Neuron (in vitro differentiated cells): ENCODE data around the gene DRD5.
"Not testable (repeated sequence)": the region's sequence is repeated elsewhere in the genome, so short reads cannot be mapped to it uniquely, and the experiment has no call there.

ENCODE experiments used
- H2AFZ ChIP-seq: one replicate; pipeline ENCODE4 v1.6.1; 2013; ENCODE audit warnings: low read depth, mild to moderate bottlenecking, inconsistent platforms, low read length, moderate library complexity
- H3K27me3 ChIP-seq: one replicate; pipeline ENCODE4 v1.6.1; 2013; ENCODE audit warnings: low read length; ENCODE audit not compliant: insufficient read depth
- H3K36me3 ChIP-seq: one replicate; pipeline ENCODE4 v1.6.1; 2013; ENCODE audit warnings: low read length; ENCODE audit not compliant: insufficient read depth
- H3K4me1 ChIP-seq: one replicate; pipeline ENCODE4 v1.6.1; 2013; ENCODE audit warnings: low read length; ENCODE audit not compliant: insufficient read depth
- H3K4me3 ChIP-seq: 2 replicates; pipeline ENCODE4 v1.5.1; 2013; ENCODE audit warnings: mild to moderate bottlenecking, low read length, moderate library complexity
- H3K9me3 ChIP-seq: one replicate; pipeline ENCODE4 v1.6.1; 2013; ENCODE audit warnings: low read length

The DRD5 gene

DNA sequence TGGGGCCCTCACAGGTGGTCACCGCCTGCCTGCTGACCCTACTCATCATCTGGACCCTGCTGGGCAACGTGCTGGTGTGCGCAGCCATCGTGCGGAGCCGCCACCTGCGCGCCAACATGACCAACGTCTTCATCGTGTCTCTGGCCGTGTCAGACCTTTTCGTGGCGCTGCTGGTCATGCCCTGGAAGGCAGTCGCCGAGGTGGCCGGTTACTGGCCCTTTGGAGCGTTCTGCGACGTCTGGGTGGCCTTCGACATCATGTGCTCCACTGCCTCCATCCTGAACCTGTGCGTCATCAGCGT, 652 bp downstream of the DRD5 start:
- no peaks in the 10 kb centered on the region for H3K36me3 ChIP-seq
- no peaks in the 10 kb centered on the region for H3K9me3 ChIP-seq
- no peaks in the 10 kb centered on the region for H3K4me1 ChIP-seq
- H3K27me3 ChIP-seq = peaks cover 35% of the 10 kb centered on the region
- H3K4me3 ChIP-seq = no peak overlapping the region
- H2AFZ ChIP-seq = no peak overlapping the region

DNA sequence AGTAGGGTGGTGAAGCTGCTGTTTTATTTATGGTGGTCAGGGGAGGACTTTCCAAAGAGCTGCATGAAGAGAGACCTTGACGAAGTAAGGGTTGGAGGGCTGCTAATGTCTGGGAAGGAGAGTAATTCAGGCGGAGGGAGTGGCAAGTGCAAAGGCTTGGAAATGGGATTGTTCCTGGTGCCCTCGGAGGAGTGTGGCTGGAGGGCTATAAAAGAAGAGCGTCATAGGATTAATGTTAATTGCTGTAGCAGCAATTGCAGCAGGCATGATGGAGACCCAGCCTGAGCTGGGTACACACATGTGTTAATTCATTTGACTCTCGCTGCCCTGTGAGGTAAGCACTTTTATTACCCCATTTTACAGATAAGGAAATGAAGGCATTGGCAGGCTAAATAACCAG, 4.5 kb downstream of the DRD5 start:
- not testable (repeated sequence) for H3K4me3 ChIP-seq, H3K36me3 ChIP-seq, H2AFZ ChIP-seq, H3K9me3 ChIP-seq, H3K4me1 ChIP-seq
- peaks cover 26% of the 10 kb centered on the region for H3K27me3 ChIP-seq

GRCh38 chr4:9792381-9792780, 10.9 kb downstream of the DRD5 start:
- H3K27me3 ChIP-seq = no peaks in the 10 kb centered on the region
- H3K4me3 ChIP-seq = no peak overlapping the region
- no peak overlapping the region for H2AFZ ChIP-seq
- no peaks in the 10 kb centered on the region for H3K36me3 ChIP-seq
- H3K9me3 ChIP-seq = no peaks in the 10 kb centered on the region
- no peaks in the 10 kb centered on the region for H3K4me1 ChIP-seq

GRCh38 chr4:9796641-9797040, 15.2 kb downstream of the DRD5 start:
- not testable (repeated sequence) for H3K4me3 ChIP-seq, H3K9me3 ChIP-seq, H3K4me1 ChIP-seq, H3K27me3 ChIP-seq, H2AFZ ChIP-seq, H3K36me3 ChIP-seq

GRCh38 chr4:9800848-9801247, 19.4 kb downstream of the DRD5 start:
- Histone ChIP-seq H2AFZ (no peak overlapping the region), H3K9me3 (no peaks in the 10 kb centered on the region), H3K36me3 (no peaks in the 10 kb centered on the region), H3K27me3 (no peaks in the 10 kb centered on the region), H3K4me3 (no peak overlapping the region), H3K4me1 (no peaks in the 10 kb centered on the region)

GRCh38 chr4:9804918-9805317, 23.5 kb downstream of the DRD5 start:
- no peaks in the 10 kb centered on the region for H3K27me3 ChIP-seq
- H3K9me3 ChIP-seq = no peaks in the 10 kb centered on the region
- no peak overlapping the region for H2AFZ ChIP-seq
- no peaks in the 10 kb centered on the region for H3K36me3 ChIP-seq
- H3K4me3 ChIP-seq = no peak overlapping the region
- H3K4me1 ChIP-seq = no peaks in the 10 kb centered on the region

- Histone ChIP-seq H2AFZ (no peak overlapping the region), H3K4me1 (no peaks in the 10 kb centered on the region), H3K4me3 (no peak overlapping the region), H3K27me3 (no peaks in the 10 kb centered on the region), H3K36me3 (no peaks in the 10 kb centered on the region), H3K9me3 (no peaks in the 10 kb centered on the region)
These were observed 26.6 kb downstream of the DRD5 start for GRCh38 chr4:9808077-9808476.

DNA sequence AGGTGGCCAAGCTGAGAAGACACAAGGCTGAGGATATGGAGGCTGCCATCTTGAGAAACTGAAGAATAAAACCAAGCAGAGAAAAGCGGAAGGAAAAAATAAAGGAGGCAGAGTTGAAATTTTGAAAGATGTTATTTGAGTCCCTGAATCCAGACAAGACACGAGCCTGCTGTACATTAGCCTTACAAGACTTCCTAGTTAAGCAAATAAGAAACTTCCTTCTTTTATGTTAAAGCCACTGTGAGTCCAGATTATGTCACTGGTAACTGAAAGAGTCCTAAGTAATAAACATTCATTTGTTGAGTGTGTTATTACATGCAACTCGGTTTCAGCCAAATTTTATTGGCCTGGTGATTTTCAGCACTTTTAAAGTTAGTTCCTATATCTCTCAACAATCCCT, 30.4 kb downstream of the DRD5 start:
- H2AFZ ChIP-seq = no peak overlapping the region
- no peaks in the 10 kb centered on the region for H3K9me3 ChIP-seq
- no peaks in the 10 kb centered on the region for H3K36me3 ChIP-seq
- H3K27me3 ChIP-seq = no peaks in the 10 kb centered on the region
- H3K4me1 ChIP-seq = no peaks in the 10 kb centered on the region
- no peak overlapping the region for H3K4me3 ChIP-seq

DNA sequence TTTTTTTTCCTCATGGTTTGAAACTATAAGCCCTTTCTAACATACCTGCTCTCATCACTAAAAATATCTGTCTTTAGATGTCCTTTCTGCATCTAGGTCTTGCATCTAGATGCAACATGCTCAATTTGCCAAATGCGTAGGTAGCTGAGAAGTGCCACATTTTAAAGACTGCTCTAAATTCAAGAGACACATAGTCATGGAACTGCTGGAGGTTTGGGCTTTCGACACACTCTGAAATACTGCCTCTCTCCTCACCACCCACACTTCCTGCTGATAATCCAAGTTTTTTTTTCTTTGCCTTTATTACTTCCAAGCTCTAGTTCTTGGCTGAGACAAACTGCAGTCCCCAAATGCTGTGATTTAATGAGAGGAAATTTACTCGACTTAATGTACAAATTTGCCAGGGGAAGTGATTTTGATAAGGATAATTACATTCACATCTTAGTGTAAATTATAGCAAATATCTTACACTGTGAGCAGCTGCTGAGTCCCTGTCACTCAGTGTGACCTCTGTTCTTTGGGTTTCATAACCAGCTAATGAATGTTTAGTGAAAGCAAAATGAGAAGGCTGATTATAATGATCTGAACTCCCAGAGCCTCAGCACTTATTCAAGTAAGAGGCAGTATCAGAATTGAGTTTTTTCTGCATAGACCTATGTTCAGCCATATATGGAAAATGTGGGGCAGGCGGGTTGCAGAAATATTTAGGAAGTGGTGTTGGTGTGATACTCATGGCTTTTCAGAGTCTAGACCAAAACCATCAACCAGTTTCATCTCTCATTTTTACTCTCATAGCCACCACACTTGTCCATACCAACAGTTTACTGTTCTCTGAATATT, 31.3 kb downstream of the DRD5 start:
- Histone ChIP-seq H3K27me3 (no peaks in the 10 kb centered on the region), H3K9me3 (no peaks in the 10 kb centered on the region), H3K36me3 (no peaks in the 10 kb centered on the region), H3K4me3 (no peak overlapping the region), H3K4me1 (no peaks in the 10 kb centered on the region), H2AFZ (no peak overlapping the region)

GRCh38 chr4:9816285-9816684, 34.9 kb downstream of the DRD5 start:
- no peaks in the 10 kb centered on the region for H3K36me3 ChIP-seq
- H3K4me1 ChIP-seq = no peaks in the 10 kb centered on the region
- no peaks in the 10 kb centered on the region for H3K27me3 ChIP-seq
- no peak overlapping the region for H2AFZ ChIP-seq
- H3K4me3 ChIP-seq = no peak overlapping the region
- H3K9me3 ChIP-seq = no peaks in the 10 kb centered on the region

GRCh38 chr4:9820343-9820742, 38.9 kb downstream of the DRD5 start:
- H2AFZ ChIP-seq = no peak overlapping the region
- no peaks in the 10 kb centered on the region for H3K36me3 ChIP-seq
- no peaks in the 10 kb centered on the region for H3K9me3 ChIP-seq
- no peaks in the 10 kb centered on the region for H3K4me1 ChIP-seq
- no peak overlapping the region for H3K4me3 ChIP-seq
- no peaks in the 10 kb centered on the region for H3K27me3 ChIP-seq

DNA sequence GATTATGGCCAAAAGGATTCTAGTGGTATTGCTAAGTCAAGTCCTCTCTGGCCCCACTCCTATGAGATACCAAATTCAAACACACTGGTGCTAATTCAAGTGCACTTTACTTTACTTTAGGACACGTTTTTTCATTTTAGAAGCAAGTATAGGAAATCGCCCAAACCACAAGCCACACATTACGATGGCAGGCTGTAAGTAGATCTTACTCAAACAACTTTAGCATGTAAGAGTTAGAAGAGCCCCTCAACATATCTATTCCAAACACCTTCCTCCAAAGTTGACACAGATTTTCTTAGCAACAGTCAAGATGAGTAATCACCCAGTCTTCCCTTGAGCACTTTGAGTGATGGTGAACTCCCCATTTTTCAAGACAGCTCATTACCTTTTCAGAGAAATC, 43.6 kb downstream of the DRD5 start:
- no peaks in the 10 kb centered on the region for H3K9me3 ChIP-seq
- no peaks in the 10 kb centered on the region for H3K4me1 ChIP-seq
- H3K27me3 ChIP-seq = no peaks in the 10 kb centered on the region
- no peak overlapping the region for H3K4me3 ChIP-seq
- no peaks in the 10 kb centered on the region for H3K36me3 ChIP-seq
- H2AFZ ChIP-seq = no peak overlapping the region

- Histone ChIP-seq H3K27me3 (no peaks in the 10 kb centered on the region), H2AFZ (no peak overlapping the region), H3K4me1 (no peaks in the 10 kb centered on the region), H3K9me3 (no peaks in the 10 kb centered on the region), H3K36me3 (no peaks in the 10 kb centered on the region), H3K4me3 (no peak overlapping the region)
These were observed 45.1 kb downstream of the DRD5 start for GRCh38 chr4:9826551-9826950.

DNA sequence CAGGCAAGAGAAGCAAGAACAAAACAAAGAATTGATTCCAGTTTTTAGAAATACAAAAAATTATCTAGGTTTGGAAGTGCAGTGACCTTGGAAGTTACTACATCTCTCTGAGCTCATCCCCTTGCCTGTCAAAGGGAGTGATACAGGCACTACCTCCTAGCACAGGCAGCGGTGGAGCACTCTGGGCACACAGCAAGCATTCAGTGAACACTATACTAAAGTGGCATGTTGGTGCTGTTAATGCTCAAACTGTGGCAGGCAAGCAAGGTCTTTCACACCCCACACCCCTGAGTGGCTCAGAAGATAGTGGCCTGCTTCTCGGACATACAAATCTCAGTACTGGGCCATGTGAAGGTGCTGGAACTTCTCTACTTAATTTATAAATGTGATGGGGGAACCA, 51.2 kb downstream of the DRD5 start:
- Histone ChIP-seq H3K27me3 (no peaks in the 10 kb centered on the region), H3K9me3 (no peaks in the 10 kb centered on the region), H3K4me3 (no peak overlapping the region), H3K36me3 (no peaks in the 10 kb centered on the region), H3K4me1 (no peaks in the 10 kb centered on the region), H2AFZ (no peak overlapping the region)
